Smooth muscle cell (in vitro differentiated cells): Measurements from ENCODE around the gene CPSF6. TPM values are rescaled to one million over a fixed set of nuclear protein-coding genes. Genes with fewer than 3 reads are reported as not detected.
"Not testable (repeated sequence)": the region's sequence is repeated elsewhere in the genome, so short reads cannot be mapped to it uniquely, and the experiment has no call there.

Experiments
- DNase-seq: peaks from one replicate; lab custom pipeline; 2025; ENCODE audit not compliant: unreplicated experiment; lab: John Stamatoyannopoulos, UW
- H2AFZ ChIP-seq: fragments of 200-600 bp; sonication (generic); 2 replicates; pipeline ENCODE4 v1.6.0; 2016; ENCODE audit warnings: antibody characterized with exemption, low read depth, mild to moderate bottlenecking
- H3F3A ChIP-seq: fragments of 200-600 bp; sonication (generic); 2 replicates; pipeline ENCODE4 v1.6.0; 2017; ENCODE audit warnings: antibody characterized with exemption, low read depth
- H3K27ac ChIP-seq: fragments of 200-600 bp; sonication (generic); 2 replicates; pipeline ENCODE4 v1.5.1; 2016; ENCODE audit warnings: low read depth, mild to moderate bottlenecking
- H3K27me3 ChIP-seq: fragments of 200-600 bp; sonication (generic); 2 replicates; pipeline ENCODE4 v1.6.1; 2016; ENCODE audit warnings: low read depth, mild to moderate bottlenecking
- H3K36me3 ChIP-seq: fragments of 200-600 bp; sonication (generic); 2 replicates; pipeline ENCODE4 v1.5.1; 2016; ENCODE audit warnings: low read depth
- H3K4me1 ChIP-seq: fragments of 200-600 bp; sonication (generic); 2 replicates; pipeline ENCODE4 v1.5.1; 2016; ENCODE audit warnings: low read depth
- H3K4me2 ChIP-seq: fragments of 200-600 bp; sonication (generic); 2 replicates; pipeline ENCODE4 v1.6.0; 2016; ENCODE audit warnings: mild to moderate bottlenecking
- H3K4me3 ChIP-seq: fragments of 200-600 bp; sonication (generic); 2 replicates; pipeline ENCODE4 v1.5.1; 2016; ENCODE audit warnings: mild to moderate bottlenecking
- H3K79me2 ChIP-seq: fragments of 200-600 bp; sonication (generic); 2 replicates; pipeline ENCODE4 v1.6.0; 2016; ENCODE audit warnings: low read depth, mild to moderate bottlenecking
- H3K9ac ChIP-seq: fragments of 200-600 bp; sonication (generic); 2 replicates; pipeline ENCODE4 v1.6.0; 2016; ENCODE audit warnings: low read depth
- H3K9me3 ChIP-seq: fragments of 200-600 bp; sonication (generic); replicated peaks from 2 replicates; pipeline ENCODE4 v1.5.1; 2016; ENCODE audit warnings: low read depth
- H4K20me1 ChIP-seq: fragments of 200-600 bp; sonication (generic); 2 replicates; pipeline ENCODE4 v1.6.0; 2016; ENCODE audit warnings: low read depth
- WGBS: methylation state at CpG from one replicate; pipeline ENCODE4 v1.1.7; 2016; ENCODE audit warnings: low lambda C conversion rate; 5-methylcytosine and 5-hydroxymethylcytosine counted together
- polyA plus RNA-seq: library from polyadenylated mRNA; unstranded; fragments of >200 nt; fragmentation: Nextera tagmentation; extraction: Ambion mirVana; gene quantifications from 2 replicates; pipeline ENCODE4 v1.2.1, GENCODE V29; 2016
- total RNA-seq: library from RNA; depleted of rRNA; stranded (reverse); fragments of >200 nt; gene quantifications from 2 replicates; pipeline ENCODE4 v1.2.3, GENCODE V29; 2014
- TF ChIP-seq, protein P1 (sequence below): fragments of 200-600 bp; sonication (generic); IDR thresholded peaks from 2 replicates; pipeline ENCODE4 v1.5.1; 2017; ENCODE audit warnings: borderline replicate concordance, mild to moderate bottlenecking, antibody characterized with exemption; ENCODE audit not compliant: insufficient read depth, poor library complexity, severe bottlenecking

Gene CPSF6, protein sequence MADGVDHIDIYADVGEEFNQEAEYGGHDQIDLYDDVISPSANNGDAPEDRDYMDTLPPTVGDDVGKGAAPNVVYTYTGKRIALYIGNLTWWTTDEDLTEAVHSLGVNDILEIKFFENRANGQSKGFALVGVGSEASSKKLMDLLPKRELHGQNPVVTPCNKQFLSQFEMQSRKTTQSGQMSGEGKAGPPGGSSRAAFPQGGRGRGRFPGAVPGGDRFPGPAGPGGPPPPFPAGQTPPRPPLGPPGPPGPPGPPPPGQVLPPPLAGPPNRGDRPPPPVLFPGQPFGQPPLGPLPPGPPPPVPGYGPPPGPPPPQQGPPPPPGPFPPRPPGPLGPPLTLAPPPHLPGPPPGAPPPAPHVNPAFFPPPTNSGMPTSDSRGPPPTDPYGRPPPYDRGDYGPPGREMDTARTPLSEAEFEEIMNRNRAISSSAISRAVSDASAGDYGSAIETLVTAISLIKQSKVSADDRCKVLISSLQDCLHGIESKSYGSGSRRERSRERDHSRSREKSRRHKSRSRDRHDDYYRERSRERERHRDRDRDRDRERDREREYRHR
- total RNA-seq (21.5 and 24.6 TPM in 2 replicates), polyA plus RNA-seq (35.9 and 42.6 TPM in 2 replicates)

DNA sequence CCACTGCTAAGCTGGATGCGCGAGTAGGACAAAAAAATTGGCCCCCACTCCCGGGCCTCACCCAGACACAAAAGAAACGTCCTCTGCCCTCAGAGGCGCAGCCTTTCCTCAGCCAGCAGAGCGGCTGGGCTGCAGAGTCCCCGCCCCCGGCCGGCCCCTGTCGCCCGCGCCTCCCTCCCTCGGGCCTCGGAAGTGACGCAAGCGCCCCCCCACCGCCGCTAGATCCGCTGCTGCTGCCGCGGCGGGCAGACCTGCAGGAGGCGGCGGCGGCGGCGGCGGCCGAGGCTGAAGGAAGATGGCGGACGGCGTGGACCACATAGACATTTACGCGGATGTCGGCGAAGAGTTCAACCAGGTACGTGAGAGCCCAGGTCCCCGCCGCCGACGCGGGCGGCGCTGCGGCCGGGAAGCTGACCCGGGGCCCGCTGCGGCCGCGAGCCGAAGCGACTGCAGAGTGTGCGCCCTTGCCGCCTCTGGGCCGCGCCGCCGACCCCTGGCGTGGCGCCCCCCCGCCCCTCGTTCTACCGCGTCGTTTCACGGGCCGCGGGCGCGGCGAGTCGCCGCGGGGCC is at the start of gene CPSF6:
TSS of gene CPSF6 (plus strand) at position 218 of the 570 bp plus-strand sequence. CDS start at position 296, 78 bp downstream.
- peak; percentile 80 for DNase-seq
- peak within 1 kb of the TSS; percentile 99 for H2AFZ ChIP-seq
- peak within 1 kb of the TSS; percentile 93 for H3K4me2 ChIP-seq
- TF ChIP-seq, protein P1, sequence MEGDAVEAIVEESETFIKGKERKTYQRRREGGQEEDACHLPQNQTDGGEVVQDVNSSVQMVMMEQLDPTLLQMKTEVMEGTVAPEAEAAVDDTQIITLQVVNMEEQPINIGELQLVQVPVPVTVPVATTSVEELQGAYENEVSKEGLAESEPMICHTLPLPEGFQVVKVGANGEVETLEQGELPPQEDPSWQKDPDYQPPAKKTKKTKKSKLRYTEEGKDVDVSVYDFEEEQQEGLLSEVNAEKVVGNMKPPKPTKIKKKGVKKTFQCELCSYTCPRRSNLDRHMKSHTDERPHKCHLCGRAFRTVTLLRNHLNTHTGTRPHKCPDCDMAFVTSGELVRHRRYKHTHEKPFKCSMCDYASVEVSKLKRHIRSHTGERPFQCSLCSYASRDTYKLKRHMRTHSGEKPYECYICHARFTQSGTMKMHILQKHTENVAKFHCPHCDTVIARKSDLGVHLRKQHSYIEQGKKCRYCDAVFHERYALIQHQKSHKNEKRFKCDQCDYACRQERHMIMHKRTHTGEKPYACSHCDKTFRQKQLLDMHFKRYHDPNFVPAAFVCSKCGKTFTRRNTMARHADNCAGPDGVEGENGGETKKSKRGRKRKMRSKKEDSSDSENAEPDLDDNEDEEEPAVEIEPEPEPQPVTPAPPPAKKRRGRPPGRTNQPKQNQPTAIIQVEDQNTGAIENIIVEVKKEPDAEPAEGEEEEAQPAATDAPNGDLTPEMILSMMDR: no peak
- no peaks in the 10 kb centered on the region for H3K9me3 ChIP-seq
- WGBS: 2% methylated on average over 28 of the region's 75 CpGs
- peak within 1 kb of the TSS; percentile 93 for H3K4me3 ChIP-seq
- peaks cover 22% of the 10 kb centered on the region for H3K4me1 ChIP-seq
- H3K79me2 ChIP-seq: peaks cover 46% of the 10 kb centered on the region
- H3K27me3 ChIP-seq: no peaks in the 10 kb centered on the region
- H3F3A ChIP-seq: no peaks in the 10 kb centered on the region
- peaks cover 45% of the 10 kb centered on the region for H4K20me1 ChIP-seq
- H3K36me3 ChIP-seq: no peaks in the 10 kb centered on the region
- peak within 1 kb of the TSS; percentile 84 for H3K9ac ChIP-seq
- peak within 1 kb of the TSS; percentile 69 for H3K27ac ChIP-seq

DNA sequence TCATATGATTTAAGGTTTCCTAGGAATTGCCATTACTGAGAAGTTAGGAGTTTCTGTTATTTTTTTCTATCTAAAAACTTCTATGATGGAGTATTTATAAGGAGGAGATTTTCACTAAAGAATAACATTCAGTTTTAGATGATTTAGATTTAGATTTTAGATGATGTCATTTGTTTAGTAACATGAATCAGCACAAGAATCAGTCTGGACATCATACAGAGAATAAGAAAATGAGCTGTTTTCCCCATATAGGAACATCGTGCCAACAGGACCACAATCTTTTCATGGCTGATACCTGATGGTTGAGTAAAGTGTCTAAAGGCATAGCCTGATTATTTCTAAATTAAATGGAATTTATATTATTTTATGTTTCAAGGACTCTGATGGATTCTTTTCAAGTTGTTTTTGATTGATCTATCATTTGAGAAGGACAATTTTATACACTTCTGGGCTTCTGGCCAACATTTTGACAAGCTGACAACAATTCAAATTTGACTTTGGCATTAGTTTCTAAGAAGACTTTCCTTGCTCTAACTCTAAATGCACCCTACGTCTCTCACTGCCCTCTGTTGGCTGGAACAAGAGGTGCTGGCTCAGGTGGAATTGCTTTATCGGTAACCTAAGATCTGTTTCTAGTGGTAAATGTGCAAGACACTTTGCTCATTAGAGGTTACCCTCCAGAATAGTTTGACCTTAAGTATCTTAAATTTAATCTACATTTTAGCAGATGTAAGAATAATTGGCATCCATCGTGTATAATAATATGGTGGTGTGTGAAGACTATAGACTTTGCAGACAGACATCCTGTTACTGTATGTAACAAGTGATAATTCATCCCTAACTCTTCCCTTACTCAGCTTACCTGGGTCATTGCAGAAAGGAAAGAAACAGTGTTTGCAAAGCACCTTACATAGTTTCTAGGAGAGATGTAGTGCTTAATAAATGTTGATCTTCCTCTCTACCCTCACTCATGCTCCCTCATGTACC is 42.8 kb upstream of the CPSF6 start:
- Histone ChIP-seq H4K20me1 (no peaks in the 10 kb centered on the region), H3K9ac (no peak overlapping the region), H3K79me2 (no peaks in the 10 kb centered on the region), H3K4me1 (no peaks in the 10 kb centered on the region), H3F3A (no peaks in the 10 kb centered on the region), H2AFZ (no peak overlapping the region), H3K9me3 (peaks cover 13% of the 10 kb centered on the region), H3K27me3 (no peaks in the 10 kb centered on the region), H3K4me3 (no peak overlapping the region), H3K27ac (no peak overlapping the region), H3K36me3 (no peaks in the 10 kb centered on the region), H3K4me2 (no peak overlapping the region)
- DNase-seq: no peak
- TF ChIP-seq, protein P1: no peak
- 84% methylated on average over 4 of the region's 4 CpGs for WGBS

DNA sequence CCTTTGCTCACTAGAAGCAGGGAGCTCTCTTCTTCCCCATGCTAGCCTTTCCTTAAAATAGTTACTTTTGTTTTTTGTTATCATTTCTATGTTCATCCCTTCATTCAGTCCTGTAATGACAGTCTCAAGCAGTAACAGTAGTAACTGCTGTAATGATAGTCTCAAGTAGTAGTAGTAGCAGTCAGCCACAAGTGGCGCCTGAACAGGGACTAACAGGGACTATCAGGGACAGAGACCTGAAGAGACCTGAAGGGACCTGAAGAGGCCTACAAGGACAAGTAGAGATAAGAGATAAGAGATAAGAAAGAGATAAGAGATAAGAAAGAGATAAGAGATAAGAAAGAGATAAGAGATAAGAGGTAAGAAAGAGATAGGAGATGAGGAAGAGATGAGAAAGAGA is 39.4 kb upstream of the CPSF6 start:
- not testable (repeated sequence) for H3K4me3 ChIP-seq, H3K4me2 ChIP-seq, H3K4me1 ChIP-seq, H3K27ac ChIP-seq, H3K79me2 ChIP-seq, H3K9me3 ChIP-seq, H2AFZ ChIP-seq, H3K36me3 ChIP-seq, DNase-seq, H3K9ac ChIP-seq, H4K20me1 ChIP-seq, H3F3A ChIP-seq, H3K27me3 ChIP-seq
- 100% methylated on average over 1 of the region's 1 CpG for WGBS

DNA sequence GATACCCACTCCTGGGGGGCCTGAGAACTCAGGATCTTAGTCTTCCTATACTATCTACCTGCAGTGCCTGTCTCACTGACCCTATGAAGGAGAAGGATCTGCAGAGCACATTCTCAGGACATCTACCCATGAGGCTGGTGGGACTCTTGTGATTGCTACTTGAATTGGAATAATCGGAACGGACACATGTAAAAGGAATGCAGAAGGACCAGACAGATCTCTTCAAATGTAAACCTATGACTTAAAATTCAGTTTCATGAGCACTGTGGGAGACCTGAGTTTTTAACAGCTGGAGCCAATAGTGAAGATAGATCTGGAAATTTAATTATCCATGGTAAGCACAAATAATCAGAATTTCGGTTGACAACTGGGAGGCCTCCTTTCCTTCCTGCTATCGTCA is 35.2 kb upstream of the CPSF6 start:
- WGBS: 73% methylated on average over 4 of the region's 4 CpGs
- Histone ChIP-seq H3K4me2 (no peak overlapping the region), H4K20me1 (no peaks in the 10 kb centered on the region), H3K79me2 (no peaks in the 10 kb centered on the region), H3K27me3 (no peaks in the 10 kb centered on the region), H2AFZ (no peak overlapping the region), H3K9me3 (peaks cover 5% of the 10 kb centered on the region), H3F3A (no peaks in the 10 kb centered on the region), H3K9ac (no peak overlapping the region), H3K4me3 (no peak overlapping the region), H3K4me1 (no peaks in the 10 kb centered on the region), H3K36me3 (no peaks in the 10 kb centered on the region), H3K27ac (no peak overlapping the region)
- DNase-seq: no peak
- TF ChIP-seq, protein P1: no peak
